ACC112 (cell line): ENCODE measurements around the gene PRRX1.

ENCODE experiments used
- H2AFZ ChIP-seq: fragments of 200-600 bp; sonication (generic); one replicate; pipeline ENCODE4 v1.6.0; 2017; ENCODE audit warnings: antibody characterized with exemption, low read length; ENCODE audit not compliant: unreplicated experiment
- H3K27ac ChIP-seq: fragments of 200-600 bp; sonication (generic); 2 replicates; pipeline ENCODE4 v1.5.1; 2014; ENCODE audit warnings: low read depth, mild to moderate bottlenecking, antibody characterized with exemption, low read length, moderate library complexity
- H3K27me3 ChIP-seq: fragments of 200-600 bp; sonication (generic); 2 replicates; pipeline ENCODE4 v1.6.1; 2014; ENCODE audit warnings: mild to moderate bottlenecking, antibody characterized with exemption, low read length, moderate library complexity, mixed read lengths; ENCODE audit not compliant: insufficient read depth
- H3K36me3 ChIP-seq: fragments of 200-600 bp; sonication (generic); 2 replicates; pipeline ENCODE4 v1.6.1; 2016; ENCODE audit warnings: mild to moderate bottlenecking, antibody characterized with exemption, low read length, moderate library complexity, mixed read lengths; ENCODE audit not compliant: insufficient read depth
- H3K4me1 ChIP-seq: fragments of 200-600 bp; sonication (generic); one replicate; pipeline ENCODE4 v1.6.1; 2016; ENCODE audit warnings: low read length, mixed read lengths; ENCODE audit not compliant: insufficient read depth, unreplicated experiment, control insufficient read depth
- H3K4me3 ChIP-seq: fragments of 200-600 bp; sonication (generic); 2 replicates; pipeline ENCODE4 v1.5.1; 2014; ENCODE audit warnings: mild to moderate bottlenecking, low read depth, low read length
- H3K79me2 ChIP-seq: fragments of 200-600 bp; sonication (generic); one replicate; pipeline ENCODE4 v1.6.0; 2016; ENCODE audit warnings: low read length; ENCODE audit not compliant: control insufficient read depth, unreplicated experiment, insufficient read depth

The PRRX1 gene

GRCh38 chr1:170739803-170740202 is 75.9 kb downstream of the PRRX1 start:
- Histone ChIP-seq H3K36me3 (peaks cover 30% of the 10 kb centered on the region), H2AFZ (no peak overlapping the region), H3K4me1 (peaks cover 4% of the 10 kb centered on the region), H3K27ac (no peak overlapping the region), H3K27me3 (no peaks in the 10 kb centered on the region), H3K79me2 (no peaks in the 10 kb centered on the region), H3K4me3 (no peak overlapping the region)

- Histone ChIP-seq H3K27me3 (no peaks in the 10 kb centered on the region), H3K79me2 (no peaks in the 10 kb centered on the region), H3K27ac (no peak overlapping the region), H2AFZ (no peak overlapping the region), H3K4me1 (no peaks in the 10 kb centered on the region), H3K36me3 (peaks cover 17% of the 10 kb centered on the region), H3K4me3 (no peak overlapping the region)
These were observed 77.7 kb downstream of the PRRX1 start for GRCh38 chr1:170741678-170742077.

GRCh38 chr1:170742600-170742999 is 78.7 kb downstream of the PRRX1 start:
- no peak overlapping the region for H3K27ac ChIP-seq
- H3K79me2 ChIP-seq = no peaks in the 10 kb centered on the region
- peaks cover 11% of the 10 kb centered on the region; the same call in 1 of the 2 replicates for H3K36me3 ChIP-seq
- H3K27me3 ChIP-seq = no peaks in the 10 kb centered on the region
- no peaks in the 10 kb centered on the region for H3K4me1 ChIP-seq
- no peak overlapping the region for H3K4me3 ChIP-seq
- H2AFZ ChIP-seq = no peak overlapping the region

GRCh38 chr1:170743083-170743482 is 79.2 kb downstream of the PRRX1 start:
- Histone ChIP-seq H3K79me2 (no peaks in the 10 kb centered on the region), H3K27me3 (no peaks in the 10 kb centered on the region), H2AFZ (no peak overlapping the region), H3K4me3 (no peak overlapping the region), H3K27ac (no peak overlapping the region), H3K36me3 (peaks cover 9% of the 10 kb centered on the region; the same call in 1 of the 2 replicates), H3K4me1 (no peaks in the 10 kb centered on the region)

GRCh38 chr1:170749549-170749948 is 85.6 kb downstream of the PRRX1 start:
- H3K36me3 ChIP-seq = no peaks in the 10 kb centered on the region
- no peaks in the 10 kb centered on the region for H3K79me2 ChIP-seq
- no peak overlapping the region for H3K4me3 ChIP-seq
- no peak overlapping the region for H2AFZ ChIP-seq
- H3K27ac ChIP-seq = no peak overlapping the region
- H3K4me1 ChIP-seq = no peaks in the 10 kb centered on the region
- H3K27me3 ChIP-seq = no peaks in the 10 kb centered on the region

- Histone ChIP-seq H3K36me3 (no peaks in the 10 kb centered on the region), H3K79me2 (no peaks in the 10 kb centered on the region), H3K27ac (no peak overlapping the region), H3K4me1 (no peaks in the 10 kb centered on the region), H2AFZ (no peak overlapping the region), H3K27me3 (no peaks in the 10 kb centered on the region), H3K4me3 (no peak overlapping the region)
These were observed 86.0 kb downstream of the PRRX1 start for GRCh38 chr1:170749959-170750358.

GRCh38 chr1:170755795-170756194 is 91.9 kb downstream of the PRRX1 start:
- no peak overlapping the region for H3K4me3 ChIP-seq
- H3K4me1 ChIP-seq = no peaks in the 10 kb centered on the region
- H2AFZ ChIP-seq = no peak overlapping the region
- H3K36me3 ChIP-seq = no peaks in the 10 kb centered on the region
- no peak overlapping the region for H3K27ac ChIP-seq
- H3K79me2 ChIP-seq = no peaks in the 10 kb centered on the region
- no peaks in the 10 kb centered on the region for H3K27me3 ChIP-seq

GRCh38 chr1:170758992-170759391 is 95.1 kb downstream of the PRRX1 start:
- Histone ChIP-seq H2AFZ (no peak overlapping the region), H3K4me1 (no peaks in the 10 kb centered on the region), H3K4me3 (no peak overlapping the region), H3K27ac (no peak overlapping the region), H3K79me2 (no peaks in the 10 kb centered on the region), H3K36me3 (no peaks in the 10 kb centered on the region), H3K27me3 (no peaks in the 10 kb centered on the region)

- no peaks in the 10 kb centered on the region for H3K36me3 ChIP-seq
- peak overlapping the region; percentile 20 for H2AFZ ChIP-seq
- H3K27me3 ChIP-seq = no peaks in the 10 kb centered on the region
- H3K4me1 ChIP-seq = peaks cover 4% of the 10 kb centered on the region
- H3K4me3 ChIP-seq = no peak overlapping the region
- no peak overlapping the region for H3K27ac ChIP-seq
- H3K79me2 ChIP-seq = no peaks in the 10 kb centered on the region
These were observed 101.3 kb downstream of the PRRX1 start for GRCh38 chr1:170765279-170765678.

GRCh38 chr1:170765712-170766330 is 101.9 kb downstream of the PRRX1 start:
- Histone ChIP-seq H3K27ac (no peak overlapping the region), H3K27me3 (no peaks in the 10 kb centered on the region), H3K4me3 (no peak overlapping the region), H3K36me3 (no peaks in the 10 kb centered on the region), H3K4me1 (peaks cover 4% of the 10 kb centered on the region), H3K79me2 (no peaks in the 10 kb centered on the region), H2AFZ (peak overlapping the region; percentile 20)

- Histone ChIP-seq H3K27ac (no peak overlapping the region), H3K79me2 (no peaks in the 10 kb centered on the region), H3K36me3 (no peaks in the 10 kb centered on the region), H3K4me3 (no peak overlapping the region), H3K27me3 (no peaks in the 10 kb centered on the region), H3K4me1 (peaks cover 4% of the 10 kb centered on the region), H2AFZ (no peak overlapping the region)
These were observed 105.0 kb downstream of the PRRX1 start for GRCh38 chr1:170768929-170769328.
